Measurements from ENCODE around the gene IHH.

GRCh38 chr2:219058541-219059374 is 2.0 kb downstream of the IHH start:
- no peak for TF ChIP-seq SP2 (tag by site-specific recombination; IDR thresholded peaks at IDR 0.05)
- TF ChIP-seq ZSCAN30 (tag by site-specific recombination; IDR thresholded peaks at IDR 0.05): no peak
